Activated naive CD4-positive, alpha-beta T cell treated with anti-CD3 and anti-CD28 coated beads, Interleukin-2, amount 50 U/mL, for 16 hours (primary cell): ENCODE results near the gene NHLRC4.

Source experiments
- DNase-seq: peaks from one replicate; pipeline ENCODE4 v3.0.0-alpha.2; 2020

The NHLRC4 gene

DNA sequence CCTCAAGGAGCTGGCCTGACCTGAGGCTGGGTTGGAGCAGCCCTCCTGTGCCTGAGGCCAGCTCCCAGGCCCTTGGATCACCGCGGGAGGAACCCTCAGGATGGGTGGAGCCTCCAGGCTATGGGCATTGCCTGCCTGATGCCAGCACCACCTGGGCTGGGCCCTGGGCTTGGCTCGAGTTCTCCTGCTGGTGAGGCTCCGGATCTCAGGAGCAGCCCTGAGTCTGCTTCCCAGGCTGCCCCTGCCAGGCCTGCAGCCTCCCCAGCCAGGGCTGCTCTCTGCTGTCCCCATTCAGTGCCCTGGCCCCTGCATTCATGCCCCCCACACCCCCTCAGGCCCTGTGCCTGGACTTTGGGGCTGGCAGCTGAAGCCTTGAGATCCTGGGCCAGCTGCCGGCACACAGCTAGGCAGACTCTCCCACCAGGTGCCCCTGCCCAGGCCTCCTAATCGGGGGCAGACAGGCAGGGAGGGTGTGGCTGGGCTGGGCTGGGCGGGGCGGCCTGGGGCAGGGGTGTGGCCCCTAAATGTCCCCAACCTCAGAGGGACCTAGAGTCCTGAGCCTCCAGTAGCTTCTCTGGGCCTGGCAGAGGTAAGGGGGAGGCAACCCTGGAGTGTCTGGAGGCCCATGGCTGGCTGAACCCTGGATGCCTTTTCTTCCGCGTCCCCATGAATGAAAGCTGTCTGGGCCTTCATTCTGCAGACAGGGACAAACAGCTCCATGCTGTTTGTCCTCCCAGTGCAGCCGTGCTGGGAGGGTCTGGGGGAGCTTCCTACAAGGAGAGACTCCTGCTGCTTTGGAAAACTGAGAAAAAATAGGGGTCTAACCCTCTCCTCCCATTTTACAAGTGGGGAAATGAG, 1.8 kb downstream of the NHLRC4 start:
- no peak for DNase-seq

DNA sequence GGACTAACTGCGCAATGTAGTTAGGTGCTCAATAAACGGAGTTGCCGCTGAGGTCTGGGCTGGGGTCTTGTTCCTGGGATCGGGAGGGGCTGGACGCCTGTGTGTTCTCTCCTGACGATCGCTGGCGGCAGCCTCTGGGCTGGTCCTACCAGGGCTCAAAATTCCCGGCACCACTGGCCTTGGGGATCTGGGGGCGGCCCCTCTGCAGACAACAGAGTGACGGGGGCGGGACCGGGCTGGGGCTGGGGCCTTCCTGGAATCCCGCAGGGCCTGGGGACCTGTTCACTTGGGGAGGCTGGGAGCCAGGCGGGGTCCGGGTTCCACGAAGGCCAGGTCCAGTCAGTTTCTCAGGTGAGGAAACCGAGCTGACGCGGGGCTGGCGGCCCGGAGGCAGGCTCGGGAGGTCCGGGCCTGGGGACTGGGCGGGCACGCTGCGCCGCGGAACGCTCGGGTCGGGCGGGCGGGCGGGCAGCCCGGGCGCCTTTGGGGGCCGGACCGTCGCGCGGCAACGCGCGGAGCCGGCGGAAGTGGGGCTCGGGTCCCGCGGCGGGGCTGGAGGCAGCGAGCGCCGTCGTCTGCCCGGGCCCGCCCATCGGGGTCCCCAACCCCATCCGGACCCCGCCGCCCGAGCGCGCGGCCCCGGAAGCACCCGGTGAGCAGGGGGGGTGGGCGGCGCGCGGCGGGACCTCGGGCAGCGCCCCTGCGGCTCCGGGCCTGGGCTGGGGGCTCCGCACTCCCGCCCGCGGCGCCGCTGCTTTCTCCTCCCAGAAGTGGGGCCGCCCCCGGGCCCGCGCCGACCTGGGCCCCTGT, 2.8 kb downstream of the NHLRC4 start, which contains the start of gene PIGQ:
TSS of gene PIGQ (plus strand) at position 524 of the 810 bp plus-strand sequence. CDS start 4,107 bp downstream, outside the sequence.
- peak; percentile 69 for DNase-seq

DNA sequence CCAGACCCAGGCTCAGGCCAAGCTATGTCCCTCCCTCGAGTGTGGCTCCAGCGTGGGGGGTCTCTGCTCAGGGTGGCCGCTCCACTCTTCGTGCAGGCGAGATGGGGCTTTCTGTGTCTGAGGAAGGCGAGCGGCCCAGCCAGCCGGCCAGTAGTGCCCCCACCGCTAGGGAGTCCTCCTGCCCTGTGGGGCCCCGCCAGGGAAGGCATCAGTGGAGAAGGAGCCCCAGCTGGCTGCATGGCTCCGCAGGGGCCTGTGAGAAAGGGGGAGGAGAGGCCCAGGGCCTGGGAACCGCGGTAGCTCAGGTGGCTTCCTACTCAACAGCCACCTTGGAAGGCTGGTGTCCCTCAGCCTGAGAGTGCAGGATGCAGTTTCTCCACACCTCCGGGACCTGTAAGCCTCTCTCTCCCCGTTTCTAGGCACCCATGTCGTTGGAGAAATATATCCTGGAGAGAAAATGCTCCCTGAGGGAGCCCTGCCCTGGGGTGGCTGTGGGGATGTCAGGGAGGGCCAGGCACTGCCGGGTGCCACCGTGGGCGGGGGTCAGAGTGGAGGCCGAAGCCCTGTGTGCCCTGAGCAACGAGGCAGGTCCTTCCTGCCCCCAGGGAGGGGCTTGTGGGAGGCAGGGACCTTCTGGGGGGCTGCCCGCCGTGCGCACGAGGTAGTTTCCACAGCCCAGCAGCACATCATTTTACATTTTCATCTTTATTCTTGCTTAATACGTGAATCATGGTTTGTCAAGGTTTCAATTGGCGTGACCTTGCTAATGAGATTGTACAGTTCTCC, 6.3 kb downstream of the NHLRC4 start:
- no peak for DNase-seq

DNA sequence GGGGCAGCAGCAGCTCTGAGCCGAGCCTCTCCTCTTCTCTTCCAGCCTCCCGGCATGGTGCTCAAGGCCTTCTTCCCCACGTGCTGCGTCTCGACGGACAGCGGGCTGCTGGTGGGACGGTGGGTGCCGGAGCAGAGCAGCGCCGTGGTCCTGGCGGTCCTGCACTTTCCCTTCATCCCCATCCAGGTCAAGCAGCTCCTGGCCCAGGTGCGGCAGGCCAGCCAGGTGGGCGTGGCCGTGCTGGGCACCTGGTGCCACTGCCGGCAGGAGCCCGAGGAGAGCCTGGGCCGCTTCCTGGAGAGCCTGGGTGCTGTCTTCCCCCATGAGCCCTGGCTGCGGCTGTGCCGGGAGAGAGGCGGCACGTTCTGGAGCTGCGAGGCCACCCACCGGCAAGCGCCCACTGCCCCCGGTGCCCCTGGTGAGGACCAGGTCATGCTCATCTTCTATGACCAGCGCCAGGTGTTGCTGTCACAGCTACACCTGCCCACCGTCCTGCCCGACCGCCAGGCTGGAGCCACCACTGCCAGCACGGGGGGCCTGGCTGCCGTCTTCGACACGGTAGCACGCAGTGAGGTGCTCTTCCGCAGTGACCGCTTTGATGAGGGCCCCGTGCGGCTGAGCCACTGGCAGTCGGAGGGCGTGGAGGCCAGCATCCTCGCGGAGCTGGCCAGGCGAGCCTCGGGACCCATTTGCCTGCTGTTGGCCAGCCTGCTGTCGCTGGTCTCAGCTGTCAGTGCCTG, 7.4 kb downstream of the NHLRC4 start:
- no peak for DNase-seq

DNA sequence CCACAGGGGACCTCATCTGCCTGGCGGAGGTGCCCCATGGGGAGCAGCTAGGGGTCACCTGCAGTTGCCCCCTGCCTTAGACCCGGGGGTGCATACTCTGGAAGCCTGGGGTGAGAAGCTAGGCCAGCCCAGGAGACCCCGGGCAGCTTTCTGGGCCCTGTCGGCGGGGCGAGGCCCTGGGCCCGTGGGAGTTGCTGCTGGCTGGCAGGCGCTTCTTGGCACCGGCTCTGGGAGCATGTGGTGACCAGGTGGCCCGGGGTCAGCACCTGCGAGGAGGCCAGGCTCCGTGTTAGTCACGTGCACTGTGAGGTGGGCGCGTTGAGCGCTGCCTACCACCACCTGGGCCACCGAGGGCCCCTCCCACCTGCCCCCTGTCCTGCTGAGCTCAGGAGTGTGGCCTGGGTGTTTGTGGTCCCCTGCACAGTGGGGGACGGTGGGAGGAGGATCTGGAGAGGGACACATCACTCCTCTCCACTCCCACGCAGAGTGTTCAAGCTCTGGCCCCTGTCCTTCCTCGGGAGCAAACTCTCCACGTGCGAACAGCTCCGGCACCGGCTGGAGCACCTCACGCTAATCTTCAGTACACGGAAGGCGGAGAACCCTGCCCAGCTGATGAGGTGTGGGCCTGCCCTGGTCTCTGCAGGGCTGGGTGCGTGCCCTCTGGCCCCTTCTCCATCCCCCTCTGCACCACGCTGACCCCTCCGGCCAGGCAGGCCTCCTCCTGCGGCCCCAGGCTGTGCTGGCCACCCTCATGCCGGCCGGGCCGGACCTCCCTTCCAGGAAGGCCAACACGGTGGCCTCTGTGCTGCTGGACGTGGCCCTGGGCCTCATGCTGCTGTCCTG, 8.8 kb downstream of the NHLRC4 start:
- DNase-seq: no peak

DNA sequence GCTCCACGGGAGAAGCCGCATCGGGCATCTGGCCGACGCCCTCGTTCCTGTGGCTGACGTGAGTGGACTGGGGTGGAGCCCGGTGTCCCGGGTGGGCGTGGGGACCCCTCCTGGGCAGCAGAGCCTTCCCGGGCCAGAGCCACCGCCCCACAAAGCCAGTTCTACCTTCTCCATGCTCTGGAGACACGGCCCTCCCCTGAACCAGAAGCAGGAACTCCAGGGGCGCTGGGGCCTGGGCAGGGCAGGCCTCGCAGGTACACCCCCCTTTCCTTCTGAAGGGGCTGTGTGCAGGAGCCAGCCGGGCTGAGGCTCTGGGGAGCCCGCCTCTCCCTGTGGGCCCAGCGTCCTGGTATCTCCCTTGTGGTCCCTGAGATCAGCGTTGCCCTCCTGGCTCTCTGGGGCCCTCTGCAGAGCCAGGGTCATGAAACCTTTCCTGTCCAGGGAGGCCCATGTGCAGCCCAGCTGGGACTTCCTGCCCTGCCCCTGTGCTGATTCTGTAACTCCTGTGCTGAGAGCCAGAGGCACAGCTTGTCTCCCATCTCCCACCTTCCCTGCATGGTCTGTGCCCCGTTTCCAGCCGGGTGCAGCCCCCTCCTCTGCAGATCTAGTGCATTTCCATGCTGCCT, 9.5 kb downstream of the NHLRC4 start:
- no peak for DNase-seq

DNA sequence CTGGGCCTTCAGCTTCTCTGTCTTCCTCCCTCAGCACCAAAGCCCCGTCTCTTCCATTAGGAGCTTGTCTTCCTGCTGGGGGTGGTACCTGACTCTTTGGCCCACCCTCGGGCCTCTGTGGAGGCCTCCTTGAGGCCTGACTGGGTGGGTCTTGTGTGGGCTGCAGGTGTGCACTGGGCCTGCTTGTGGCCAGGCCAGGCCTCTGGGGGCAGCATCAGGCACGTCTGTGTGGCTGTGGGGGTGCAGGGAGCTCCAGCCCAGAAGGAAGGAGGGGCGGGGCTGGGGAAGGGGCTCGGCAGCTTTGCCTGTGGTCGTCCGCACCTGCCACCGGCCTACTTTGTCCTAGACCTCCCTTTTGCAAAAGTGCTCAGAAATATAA, 10.0 kb downstream of the NHLRC4 start:
- no peak for DNase-seq

DNA sequence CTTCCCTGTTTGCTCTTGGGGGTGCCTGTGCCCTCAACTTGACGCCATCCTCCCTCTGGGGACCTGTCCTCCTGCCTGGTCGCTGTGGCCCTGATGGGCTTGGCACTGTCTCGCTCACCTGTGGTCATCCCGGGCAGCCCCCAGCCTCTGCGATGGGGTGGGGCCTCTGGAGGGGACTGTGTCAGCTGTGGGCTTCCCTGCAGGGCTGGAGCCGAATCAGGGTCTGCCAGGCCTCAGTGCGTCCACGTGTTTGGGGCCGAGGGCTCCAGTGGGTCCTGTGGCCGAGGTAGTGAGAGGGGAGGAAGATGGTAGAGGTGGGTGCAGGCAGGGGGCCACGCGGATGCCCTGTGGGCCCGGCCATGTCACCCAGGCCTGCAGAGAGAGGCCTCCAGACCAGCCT, 11.0 kb downstream of the NHLRC4 start:
- no peak for DNase-seq

DNA sequence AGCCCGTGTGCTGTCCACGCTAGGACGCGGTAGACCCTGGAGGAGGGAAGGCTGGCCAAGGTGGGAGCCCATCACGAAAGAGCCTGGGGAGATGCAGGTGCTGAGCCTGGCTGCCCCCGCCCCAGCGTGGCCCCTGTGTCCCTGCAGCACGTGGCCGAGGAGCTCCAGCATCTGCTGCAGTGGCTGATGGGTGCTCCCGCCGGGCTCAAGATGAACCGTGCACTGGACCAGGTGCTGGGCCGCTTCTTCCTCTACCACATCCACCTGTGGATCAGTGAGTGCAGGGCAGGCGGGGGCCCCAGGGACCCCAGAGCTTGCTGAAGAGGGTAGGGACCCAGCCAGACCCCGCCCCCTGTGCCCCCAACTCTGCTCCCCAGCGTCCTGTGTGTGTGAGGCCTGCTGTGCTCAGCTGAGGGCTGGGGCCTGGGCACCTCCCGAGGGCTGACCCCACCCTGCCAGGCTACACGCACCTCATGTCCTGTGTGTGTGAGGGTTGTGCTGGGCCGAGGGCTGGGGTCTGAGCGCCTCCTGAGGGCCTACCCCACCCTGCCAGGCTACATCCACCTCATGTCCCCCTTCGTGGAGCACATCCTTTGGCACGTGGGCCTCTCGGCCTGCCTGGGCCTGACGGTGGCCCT, 11.5 kb downstream of the NHLRC4 start:
- no peak for DNase-seq

DNA sequence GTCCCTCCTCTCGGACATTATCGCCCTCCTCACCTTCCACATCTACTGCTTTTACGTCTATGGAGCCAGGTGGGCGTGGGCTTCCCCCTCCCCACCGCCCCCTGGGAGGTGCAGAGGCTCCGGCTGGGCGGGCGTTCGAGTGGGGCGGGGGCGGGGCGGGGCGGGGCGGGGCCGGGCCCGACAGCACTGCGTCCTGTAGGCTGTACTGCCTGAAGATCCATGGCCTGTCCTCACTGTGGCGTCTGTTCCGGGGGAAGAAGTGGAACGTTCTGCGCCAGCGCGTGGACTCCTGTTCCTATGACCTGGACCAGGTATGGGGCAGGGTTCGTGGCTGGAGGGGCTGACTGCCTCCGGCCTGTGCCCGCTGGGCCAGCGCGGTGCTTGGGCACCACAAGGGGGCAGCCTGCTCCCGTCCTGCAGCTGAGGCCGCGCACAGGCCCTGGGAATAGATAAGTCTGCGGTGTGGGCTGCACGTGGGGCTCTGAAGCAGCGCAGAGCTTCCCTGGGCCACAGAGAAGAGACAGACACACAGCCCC, 12.1 kb downstream of the NHLRC4 start:
- peak; percentile 75 for DNase-seq

DNA sequence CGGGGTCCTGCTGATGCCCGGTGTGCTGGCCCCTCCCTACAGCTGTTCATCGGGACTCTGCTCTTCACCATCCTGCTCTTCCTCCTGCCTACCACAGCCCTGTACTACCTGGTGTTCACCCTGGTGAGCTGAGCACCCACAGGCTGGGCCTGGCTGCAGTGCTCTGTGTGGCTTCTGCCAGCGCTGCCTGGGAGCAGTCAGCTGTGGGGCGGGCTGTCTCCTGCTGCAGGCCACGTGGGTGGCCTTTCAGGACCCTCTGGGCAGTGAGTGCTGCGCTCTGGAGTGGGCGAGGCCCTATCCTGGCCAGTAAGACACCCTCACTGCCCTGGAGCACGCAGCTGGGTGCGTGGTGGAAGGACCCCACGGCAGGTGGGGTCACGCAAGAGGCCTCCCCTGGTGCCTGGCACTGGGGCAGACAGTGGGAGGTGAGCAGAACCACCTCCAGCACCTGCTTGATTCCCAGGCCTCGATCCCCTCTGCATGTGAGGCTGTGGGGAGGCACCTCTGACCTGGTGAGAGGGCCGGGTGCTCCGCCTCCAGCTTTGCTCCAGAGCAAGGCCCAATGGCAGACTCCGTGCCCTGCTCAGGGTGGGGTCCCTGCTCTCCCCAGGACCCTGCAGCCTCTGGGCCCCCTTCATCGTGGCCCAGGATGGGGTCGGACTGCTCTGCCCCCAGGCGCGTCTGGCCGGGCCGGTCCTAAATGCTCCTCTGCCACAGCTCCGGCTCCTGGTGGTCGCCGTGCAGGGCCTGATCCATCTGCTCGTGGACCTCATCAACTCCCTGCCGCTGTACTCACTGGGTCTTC, 13.5 kb downstream of the NHLRC4 start:
- DNase-seq: no peak

DNA sequence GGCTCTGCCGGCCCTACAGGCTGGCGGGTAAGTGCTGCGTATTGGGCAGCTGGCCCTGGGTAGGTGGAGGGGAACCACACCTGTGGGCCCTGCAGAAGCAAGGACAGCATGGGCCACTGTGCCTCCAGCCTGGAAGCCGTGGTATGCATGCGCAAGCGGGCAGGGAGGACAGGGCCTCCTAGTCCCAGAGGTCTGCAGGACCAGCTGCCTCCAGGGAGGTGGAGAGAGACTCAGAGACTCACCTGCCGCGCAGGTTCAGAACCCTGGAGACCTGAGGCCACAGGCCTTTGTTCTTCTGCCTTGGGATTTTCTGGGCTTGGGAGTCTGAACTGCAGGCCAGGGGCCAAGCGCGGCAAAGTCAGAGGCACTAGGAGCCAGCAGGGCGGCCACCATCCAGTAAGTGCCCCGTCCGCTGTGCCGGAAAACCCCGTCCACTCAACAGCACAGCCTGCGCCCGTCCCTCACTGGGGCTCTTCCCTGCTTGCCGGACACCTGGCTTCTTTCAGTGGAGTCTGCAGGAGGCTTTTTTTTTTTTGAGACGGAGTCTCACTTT, 14.2 kb downstream of the NHLRC4 start:
- DNase-seq: no peak

DNA sequence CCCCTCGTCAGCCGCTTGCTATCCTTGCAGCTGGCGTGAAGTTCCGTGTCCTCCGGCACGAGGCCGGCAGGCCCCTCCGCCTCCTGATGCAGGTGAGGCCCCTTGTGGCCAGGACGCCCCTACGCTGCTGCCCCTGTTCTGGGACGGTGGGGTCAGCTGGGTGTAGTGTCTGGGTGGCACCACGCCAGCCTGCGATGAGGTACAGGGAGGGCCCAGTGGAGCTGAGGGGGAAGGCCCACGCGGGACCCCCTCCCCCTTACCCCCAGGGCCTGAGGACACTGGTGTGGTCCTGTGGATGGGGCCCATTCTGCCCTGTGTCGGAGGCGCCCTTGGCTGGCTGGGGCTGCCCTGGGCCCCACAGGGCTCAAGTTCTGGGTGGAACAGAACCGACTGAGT, 15.4 kb downstream of the NHLRC4 start:
- DNase-seq: no peak

DNA sequence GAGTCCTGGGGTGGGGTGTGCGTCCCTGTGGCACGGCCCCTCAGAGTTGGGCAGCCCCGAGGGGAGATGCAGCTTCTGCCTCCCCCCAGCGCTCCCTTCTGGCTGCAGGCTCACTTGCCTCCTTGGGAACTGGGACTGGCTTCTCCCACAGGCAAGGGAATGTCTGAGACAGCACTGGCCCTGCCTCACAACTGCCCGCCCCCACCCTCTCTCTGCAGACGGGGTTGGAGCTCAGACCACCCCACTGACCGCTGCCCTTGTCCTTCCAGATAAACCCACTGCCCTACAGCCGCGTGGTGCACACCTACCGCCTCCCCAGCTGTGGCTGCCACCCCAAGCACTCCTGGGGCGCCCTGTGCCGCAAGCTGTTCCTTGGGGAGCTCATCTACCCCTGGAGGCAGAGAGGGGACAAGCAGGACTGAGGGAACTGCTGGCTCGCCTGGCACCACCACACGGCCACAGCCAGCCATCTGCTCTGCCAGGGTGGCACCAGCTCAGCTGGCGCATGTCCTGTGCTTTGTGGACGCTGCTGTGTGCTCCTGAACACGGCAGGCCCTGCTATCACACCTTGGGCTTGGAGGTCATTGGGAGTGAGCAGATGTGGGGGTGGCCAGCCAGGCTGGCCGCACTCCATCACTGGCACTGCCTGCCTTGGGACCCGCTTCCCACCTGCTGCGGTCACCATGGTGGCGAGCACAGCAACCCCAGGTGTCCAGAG, 16.0 kb downstream of the NHLRC4 start:
- no peak for DNase-seq

DNA sequence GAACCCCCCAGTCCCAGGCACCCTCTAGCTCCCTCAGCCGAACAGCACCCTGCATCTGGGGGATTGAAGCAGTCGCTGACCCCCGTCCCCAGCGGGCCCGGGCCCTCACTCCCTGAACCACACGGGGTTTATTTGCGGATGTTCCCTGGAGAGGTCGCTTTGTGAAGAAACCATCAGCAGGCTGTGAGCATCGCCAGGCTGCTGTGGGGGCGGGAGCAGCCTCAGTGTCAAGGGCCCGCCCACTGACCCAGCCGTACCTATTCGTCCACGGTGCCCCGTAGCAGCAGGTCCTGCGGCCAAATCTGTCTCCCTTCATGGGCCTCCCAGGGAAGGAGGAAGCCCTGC, 16.6 kb downstream of the NHLRC4 start:
- no peak for DNase-seq

DNA sequence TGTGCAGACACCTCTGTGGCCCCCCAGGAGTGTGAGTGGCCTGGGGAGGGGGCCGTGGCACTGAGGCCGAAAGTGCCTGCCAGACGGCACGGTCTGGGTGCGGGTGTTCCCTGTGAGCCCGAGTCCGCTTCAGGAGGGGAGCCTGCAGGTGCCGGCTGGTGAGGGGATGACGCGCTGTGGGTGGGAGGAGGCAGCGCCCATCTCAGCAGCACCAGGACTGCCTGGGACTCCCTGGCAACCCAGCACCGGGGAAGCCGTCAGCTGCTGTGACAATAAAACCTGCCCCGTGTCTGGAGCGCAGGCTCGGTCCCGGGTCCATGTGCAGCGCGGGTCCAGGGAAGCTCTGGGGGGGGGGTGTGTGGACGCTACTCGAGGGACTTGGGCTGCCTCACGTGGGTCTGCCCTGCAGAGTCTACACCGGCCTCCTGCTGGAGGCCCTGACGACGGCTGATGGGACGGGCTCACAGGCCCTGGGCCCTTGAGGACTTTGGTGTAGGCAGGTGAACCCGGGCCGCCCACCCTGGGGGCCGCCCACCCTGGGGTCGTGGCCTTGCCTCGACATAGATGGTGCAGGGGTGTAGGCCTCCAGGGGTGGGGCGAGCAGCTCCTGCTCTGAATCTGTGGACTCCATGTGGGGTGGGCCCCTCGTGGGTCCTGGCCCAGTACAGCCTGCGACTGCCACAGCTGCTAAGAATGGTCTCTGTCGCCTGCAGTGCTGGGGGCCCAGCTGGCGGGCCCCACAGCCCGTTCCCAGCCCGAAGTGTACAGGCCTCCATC, 17.2 kb downstream of the NHLRC4 start:
- DNase-seq: no peak

DNA sequence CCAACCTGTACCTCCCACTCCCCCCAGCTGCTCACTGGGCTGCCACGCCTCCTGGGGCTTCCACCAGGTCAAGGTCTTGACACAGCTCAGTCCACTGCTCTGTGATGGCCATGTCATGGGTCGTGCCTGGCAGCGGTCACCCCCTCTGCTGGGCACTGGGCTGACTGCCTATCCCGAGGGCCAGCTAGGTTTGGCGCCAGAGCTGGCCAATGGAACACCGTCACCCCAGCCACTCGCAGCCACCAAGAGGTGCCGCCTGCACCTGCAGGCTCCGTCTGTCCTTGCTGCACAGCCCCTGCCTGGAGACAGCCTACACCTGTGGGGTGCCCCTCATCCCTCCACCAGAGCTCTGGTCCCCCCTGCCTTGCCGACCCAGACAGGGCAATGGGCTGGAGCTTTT, 18.5 kb downstream of the NHLRC4 start:
- no peak for DNase-seq
